GM11168 (cell line): ENCODE data around the gene CCL4L2.

Experiments used
- in situ Hi-C: fragments of 300-500 bp; cut with MboI; formaldehyde crosslinking; loops from one replicate; pipeline ENCODE4 v1.12.0; 2022; ENCODE audit warnings: low sequenced_read_pairs; ENCODE audit not compliant: unreplicated experiment

CCL4L2 gene

DNA sequence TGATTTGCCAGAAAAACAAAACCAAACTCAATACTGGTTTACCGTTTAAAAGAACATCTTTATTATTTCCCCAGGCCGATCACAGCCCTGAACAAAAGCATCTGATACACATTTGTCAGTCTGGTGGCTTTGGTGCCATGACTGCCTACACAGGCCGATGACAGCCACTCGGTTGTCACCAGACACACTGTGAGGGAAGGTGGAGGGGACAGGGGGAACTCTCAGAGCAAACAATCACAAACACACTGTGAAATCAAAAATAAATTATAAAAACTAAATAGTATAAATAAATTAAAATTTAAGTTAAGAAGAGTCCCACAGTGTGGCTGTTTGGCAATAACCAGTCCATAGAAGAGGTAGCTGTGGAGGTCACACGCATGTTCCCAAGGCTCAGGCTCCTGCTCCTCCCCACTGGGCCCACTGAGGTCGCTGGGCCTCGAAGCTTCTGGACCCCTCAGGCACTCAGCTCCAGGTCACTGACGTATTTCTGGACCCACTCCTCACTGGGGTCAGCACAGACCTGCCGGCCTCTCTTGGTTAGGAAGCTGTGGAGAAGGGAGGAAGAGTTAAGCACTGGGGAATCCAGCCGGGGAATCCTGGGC is 15.9 kb upstream of the CCL4L2 start:
- in situ Hi-C loops: loop anchor here (5.0 kb wide), 1 partner anchor 108 kb away; no protein-coding TSS in a partner anchor

DNA sequence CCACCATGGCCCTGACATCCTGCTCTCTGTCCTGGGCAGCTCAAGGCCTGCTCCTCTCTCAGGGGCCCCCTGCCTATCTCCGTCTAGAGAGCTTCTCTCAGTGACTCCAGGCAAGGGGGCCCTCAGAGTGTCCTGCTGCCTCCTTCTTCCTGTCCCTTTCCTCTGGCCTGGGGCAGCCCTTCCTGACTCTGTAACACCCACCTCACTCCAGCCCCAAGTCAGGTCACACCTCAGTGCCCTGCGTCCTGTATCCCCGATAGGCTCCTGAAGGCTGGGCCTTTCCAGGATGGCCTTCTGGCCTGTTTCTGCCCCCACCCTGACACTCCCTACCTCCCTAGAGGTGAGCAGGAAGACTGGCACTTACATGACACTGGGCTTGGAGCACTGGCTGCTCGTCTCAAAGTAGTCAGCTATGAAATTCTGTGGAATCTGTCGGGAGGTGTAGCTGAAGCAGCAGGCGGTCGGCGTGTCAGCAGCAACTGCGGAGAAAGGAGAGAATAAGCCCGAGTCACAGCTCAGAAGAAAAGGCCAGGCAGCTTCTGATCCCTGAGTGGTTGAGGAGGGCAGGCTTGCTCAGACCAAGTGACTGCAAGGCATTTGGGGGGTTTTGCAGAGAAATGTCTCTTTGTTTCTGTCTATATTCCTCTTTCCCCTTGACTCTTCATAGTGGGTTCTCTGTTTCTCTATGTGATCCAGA is 15.3 kb upstream of the CCL4L2 start:
- in situ Hi-C loops: no loop called here

DNA sequence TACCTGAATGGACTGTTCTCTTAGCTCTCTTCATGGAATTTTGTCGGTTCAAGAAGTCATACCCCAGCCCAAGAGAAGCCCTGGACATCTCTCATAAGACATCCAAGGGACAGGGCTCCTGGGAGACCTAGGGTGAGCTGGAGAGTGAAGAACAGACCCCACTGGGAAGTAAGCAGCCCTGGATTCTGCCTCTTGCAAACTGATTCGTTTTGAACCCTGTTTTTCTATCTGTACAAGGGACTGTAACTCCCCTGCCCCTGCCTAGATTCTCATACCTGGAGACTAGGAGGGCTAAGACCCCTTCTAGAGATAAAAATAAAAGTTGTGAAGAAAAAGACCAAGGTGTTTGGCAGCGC is 14.8 kb upstream of the CCL4L2 start:
- in situ Hi-C loops: no loop called here

DNA sequence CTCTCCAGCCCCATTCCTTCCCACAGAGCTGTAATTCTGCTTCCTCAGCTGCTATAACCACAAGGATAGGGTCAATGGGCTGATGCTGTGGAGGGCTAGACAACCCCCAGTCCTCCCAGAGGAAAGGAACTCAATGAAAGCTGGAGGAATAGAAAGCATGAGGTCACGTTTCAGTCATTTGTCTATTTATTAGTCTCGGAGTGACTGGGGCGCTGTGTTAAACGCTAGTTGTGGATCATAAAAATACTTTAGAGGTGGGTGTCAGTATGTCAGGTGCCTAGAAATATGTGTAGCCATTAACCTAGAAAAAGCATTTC is 13.5 kb upstream of the CCL4L2 start:
- in situ Hi-C loops: no loop called here

DNA sequence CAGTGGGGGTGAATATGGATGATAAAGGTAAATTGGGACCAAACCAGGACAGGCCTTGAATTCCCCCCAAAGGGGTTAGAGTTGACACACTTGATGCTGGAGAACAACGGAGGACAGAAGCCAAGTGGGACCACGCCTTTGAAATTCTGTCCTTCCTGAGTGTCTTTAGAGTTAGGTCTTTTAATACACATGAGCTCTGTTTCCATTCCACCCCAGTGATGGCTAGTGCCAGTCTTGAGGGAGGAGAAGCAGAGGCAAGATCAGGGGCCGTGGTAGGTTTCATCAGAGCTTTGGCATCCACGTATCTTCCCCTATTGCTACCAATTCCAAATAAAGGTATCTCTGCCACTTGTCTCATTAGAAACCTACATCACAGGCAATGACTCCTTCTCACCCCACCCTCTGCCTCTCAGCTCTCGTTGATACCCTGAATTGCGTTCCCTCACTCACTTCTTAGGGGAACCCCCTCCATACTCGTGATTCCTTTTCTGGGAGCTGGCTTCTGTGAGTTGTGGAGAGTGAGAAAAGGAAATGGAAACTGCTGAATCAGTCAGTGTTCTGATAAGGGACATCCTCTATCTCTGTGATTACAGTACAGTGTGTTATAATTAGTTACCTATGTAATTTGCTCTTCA is 11.9 kb upstream of the CCL4L2 start:
- in situ Hi-C loops: no loop called here

DNA sequence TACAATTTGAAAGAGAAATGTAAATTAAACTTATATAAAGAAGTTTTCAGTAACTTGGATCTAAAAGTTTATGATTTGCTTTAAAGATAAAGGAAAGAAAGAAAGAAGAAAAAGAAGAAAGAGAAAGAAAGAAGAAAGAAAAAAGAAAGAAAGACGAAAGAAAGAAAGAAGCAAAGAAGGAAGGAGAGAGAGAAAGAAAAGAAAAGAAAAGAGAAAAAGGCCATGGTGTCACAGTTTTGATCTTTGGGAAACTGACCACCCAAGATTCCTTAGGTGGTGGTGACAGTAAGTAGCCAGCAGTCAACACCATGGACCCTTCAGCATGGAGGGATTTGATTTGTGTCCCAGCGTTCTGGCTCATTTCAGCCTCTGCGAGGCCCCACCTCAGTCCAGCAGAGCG is 9.8 kb upstream of the CCL4L2 start:
- in situ Hi-C loops: loop anchor here (25.0 kb wide), 1 partner anchor 286 kb away; the partner anchor contains the start of gene ZNHIT3

DNA sequence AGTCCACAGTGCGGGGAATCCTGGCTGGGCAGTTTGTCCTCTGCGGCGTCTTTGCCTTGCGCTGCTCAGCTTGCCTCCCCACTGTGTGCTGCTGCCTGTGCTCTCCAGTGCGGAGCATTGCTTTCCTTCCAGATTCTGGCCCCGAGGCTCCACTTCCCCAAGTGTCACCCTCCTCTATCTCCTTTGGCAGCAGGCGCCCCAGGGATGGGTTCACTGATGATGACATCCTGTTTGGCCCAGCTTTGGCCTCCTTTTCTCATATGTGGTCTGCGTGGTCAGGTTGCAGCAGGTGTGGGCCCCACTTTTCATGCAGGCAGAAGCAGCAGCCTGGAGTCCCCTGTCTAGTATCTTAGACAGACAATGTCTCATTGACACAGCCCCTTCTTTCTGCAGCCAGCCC is 9.4 kb upstream of the CCL4L2 start:
- in situ Hi-C loops: loop anchor here (25.0 kb wide), 1 partner anchor 286 kb away; the partner anchor contains the start of gene ZNHIT3

DNA sequence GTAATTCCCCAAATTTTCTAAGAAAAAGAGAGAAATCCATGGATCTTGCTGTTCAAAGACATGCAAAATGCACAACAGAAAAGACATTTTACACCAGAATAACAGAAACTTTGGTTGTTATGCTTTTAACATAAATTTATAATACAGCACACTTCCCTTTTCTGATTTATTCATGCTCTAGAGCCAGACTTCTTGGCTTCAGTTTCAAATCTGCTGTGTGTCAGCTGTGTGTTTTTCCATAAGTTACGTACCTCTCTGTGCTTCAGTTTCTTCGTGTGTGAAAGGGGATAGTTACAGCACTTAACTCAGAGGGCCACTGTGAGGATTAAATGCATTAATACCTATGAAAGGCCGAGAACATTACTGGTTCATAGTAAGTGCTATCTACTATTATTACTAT is 7.5 kb upstream of the CCL4L2 start:
- in situ Hi-C loops: loop anchor here (25.0 kb wide), 1 partner anchor 284 kb away; the partner anchor contains the start of gene ZNHIT3

DNA sequence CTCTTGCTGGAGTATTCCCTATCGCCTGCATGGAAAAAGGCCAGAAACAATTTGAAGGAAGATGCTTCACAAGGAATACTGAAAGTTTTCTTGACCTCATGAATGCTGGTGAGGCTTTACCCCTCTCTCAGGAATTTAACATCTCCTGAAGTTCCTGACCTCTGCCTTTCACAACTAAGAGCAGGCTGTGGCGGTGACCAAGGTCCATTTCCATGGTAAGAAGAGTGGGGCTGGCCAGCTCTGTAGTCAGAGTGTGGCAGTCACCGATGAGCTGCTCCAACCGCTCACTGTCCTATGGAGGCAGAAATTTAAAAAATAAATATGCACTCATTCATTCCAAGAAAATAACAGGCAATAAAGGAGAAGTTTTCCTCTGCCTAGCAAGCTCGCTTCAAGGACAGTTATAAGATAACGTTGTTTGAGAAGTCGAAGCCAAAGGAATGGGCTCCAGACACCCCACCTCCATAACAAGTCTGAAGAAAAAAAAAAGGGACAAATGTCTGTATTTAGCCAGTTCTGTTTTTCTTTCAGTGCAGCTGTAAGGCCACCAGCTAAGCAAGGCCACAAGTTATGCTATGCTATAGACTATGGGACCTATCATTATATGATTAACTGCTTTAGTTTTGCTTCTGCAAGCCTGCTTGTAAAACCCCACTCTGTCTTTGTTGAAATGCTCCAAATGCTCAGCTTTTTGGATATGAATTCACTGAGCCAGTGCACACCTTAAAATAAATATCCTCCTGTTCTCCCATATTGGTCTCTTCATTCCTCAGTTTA is 6.0 kb upstream of the CCL4L2 start:
- in situ Hi-C loops: loop anchor here (5.0 to 25.0 kb wide), 2 partner anchors 103 to 282 kb away; partner anchors contain the start of genes CCL4 and ZNHIT3

DNA sequence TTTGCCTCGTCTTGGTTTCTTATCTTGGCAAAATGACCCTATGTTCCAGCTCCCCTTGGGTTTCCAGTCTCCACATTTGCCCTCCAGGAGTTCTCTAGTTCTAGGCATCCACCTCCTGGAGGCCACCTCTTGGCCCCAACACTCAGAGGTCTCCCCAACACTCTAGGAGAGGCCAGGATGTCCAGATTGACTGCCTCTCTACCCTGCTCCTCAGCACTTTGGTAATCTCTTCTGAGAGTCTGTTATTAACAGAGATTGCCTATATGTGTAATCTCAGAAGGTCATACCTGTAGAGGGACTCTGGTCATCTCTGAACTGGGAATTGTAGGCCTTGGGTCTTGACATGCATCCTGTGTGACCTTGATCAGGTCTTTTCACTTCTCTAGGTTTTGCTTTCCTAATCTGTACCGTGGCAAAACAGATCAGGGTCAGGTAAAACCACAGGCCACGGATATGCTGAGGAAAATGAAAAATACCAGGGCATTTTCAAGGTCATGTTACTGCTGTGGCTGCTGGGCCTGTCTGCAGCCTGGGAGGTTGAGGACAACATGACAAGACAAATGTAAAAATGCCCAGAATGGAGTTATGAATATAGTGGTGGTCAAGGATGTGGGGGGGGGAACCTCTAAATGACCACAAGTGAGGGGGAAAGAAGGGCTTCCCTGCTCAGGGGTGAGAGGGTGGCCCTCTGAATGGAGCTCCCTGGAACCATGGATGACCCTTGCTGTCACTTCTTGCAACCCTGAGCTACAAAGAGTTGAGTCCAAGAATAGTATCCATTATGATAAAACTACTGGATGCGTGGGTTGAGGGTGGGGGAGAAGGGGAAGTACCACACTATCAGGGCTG is 5.0 kb upstream of the CCL4L2 start:
- in situ Hi-C loops: loop anchor here (5.0 to 25.0 kb wide), 2 partner anchors 104 to 281 kb away; partner anchors contain the start of genes CCL4 and ZNHIT3

DNA sequence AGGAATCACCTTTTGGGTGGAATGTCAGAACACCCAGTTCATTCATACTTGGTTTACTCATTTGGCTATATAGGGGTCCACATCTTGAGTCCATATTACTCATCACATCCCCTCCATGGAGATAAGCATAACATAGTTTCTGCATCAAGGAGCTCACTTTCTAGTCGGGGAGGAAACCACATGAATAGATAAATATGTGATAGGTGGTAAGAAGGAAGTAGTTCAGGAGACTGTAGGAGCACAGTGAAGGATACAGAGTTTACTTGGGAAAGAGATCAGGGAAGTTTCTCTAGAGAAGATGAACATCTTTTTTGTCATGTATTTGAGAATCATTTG is 4.4 kb upstream of the CCL4L2 start:
- in situ Hi-C loops: loop anchor here (5.0 to 25.0 kb wide), 2 partner anchors 104 to 281 kb away; partner anchors contain the start of genes CCL4 and ZNHIT3

DNA sequence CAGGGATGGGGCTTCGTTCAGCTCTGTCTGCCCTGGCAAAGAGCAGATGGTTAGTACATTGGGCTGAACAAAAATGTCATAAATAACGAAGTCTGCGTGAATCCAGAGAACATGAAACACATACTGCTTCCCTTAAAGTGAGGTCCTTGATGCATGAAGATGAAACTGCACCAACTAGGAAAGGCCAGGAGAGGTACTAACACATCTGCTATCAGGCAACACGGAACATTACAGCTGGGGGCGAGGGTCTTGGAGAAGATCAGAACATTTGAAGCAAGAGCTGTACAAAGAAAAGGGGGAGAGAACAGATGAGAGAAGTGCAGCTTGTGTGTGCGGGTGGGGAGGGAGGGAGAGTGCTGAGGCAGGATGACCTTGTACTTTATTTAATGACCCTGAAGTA is 3.5 kb upstream of the CCL4L2 start:
- in situ Hi-C loops: loop anchor here (5.0 to 25.0 kb wide), 2 partner anchors 105 to 280 kb away; partner anchors contain the start of genes CCL4 and ZNHIT3

DNA sequence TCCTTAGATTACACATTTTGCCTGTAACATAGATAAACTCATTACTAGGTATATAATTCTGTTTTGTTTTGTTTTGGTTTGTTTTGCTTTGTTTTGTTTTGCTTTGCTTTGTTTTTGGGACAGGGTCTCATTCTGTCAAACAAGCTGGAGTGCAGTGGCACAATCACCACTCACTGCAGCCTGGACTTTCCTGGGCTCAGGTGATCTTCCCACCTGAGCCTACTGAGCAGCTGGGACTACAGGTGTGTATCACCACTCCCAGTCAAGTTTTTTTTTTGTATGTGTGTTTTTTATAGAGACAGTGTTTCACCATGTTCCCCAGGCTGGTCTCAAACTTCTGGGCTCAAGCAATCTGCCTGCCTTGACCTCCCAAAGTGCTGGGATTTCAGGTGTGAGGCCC is 1.3 kb upstream of the CCL4L2 start:
- in situ Hi-C loops: loop anchor here (5.0 to 25.0 kb wide), 2 partner anchors 107 to 278 kb away; partner anchors contain the start of genes CCL4 and ZNHIT3

DNA sequence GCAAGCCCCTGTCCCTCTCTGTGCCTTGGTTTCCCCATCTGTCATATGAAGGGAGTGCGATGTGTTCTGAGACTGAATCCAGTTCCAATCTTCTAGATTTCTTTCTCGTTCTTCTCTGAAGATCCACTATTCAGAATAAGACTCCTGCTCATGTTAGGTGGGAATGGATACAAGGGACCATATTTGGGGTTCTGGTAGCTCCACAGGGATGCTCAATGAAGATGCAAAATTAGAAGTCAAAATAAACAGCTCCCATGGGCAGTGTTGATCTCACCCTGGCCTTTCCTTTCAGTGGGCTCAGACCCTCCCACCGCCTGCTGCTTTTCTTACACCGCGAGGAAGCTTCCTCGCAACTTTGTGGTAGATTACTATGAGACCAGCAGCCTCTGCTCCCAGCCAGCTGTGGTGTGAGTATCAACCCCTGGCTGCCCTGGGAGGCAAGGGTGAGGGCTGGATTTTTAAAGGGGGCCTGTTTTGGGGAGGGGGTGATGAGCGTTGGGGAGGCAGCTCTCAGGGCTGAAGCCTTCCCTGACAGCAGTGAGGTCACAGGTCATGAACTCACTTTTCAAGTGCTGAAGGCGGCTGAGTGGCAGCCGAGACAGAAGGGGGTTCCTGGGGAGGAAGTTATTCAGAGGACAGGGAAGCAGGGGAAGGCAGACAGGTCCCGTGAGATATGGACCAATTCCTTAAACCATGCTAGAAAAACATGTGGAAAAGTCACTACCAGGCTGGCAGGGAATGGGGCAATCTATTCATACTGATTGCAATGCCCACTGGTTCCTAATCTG is 815 bp downstream of the CCL4L2 start:
- in situ Hi-C loops: loop anchor here (10.0 to 25.0 kb wide), 2 partner anchors 237 to 276 kb away; partner anchors contain the start of gene ZNHIT3

DNA sequence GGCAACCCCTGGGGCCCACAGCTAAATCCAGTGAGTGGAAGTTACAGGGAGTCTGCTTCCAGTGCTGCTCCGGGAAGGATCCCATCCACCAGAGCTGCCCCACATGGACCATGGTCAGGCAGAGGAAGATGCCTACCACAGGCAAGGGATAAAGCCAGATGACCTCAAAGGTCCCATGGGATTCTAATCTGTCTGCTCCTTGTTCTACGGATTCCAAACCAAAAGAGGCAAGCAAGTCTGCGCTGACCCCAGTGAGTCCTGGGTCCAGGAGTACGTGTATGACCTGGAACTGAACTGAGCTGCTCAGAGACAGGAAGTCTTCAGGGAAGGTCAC is 1.4 kb downstream of the CCL4L2 start:
- in situ Hi-C loops: loop anchor here (10.0 to 25.0 kb wide), 2 partner anchors 237 to 275 kb away; partner anchors contain the start of gene ZNHIT3

DNA sequence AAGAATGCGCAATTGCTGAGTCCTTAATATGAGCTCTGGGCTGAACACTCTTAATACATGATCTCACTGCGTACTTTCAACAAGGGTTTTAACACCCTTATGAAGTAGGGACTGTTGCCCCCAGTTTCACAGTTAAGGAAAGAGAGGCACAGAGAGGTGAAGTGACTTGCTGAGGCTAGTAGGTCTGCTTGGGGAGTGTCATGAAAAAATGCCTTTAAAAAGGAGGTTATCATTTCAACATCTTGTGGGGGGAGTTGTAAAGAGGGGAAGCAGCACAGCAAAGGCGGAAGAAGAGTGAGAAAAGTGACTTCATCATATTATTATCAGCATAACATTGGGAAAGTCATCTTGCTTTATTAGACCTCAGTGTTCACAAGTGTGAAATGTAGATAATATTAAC is 2.1 kb downstream of the CCL4L2 start:
- in situ Hi-C loops: loop anchor here (10.0 to 25.0 kb wide), 2 partner anchors 238 to 274 kb away; partner anchors contain the start of gene ZNHIT3

DNA sequence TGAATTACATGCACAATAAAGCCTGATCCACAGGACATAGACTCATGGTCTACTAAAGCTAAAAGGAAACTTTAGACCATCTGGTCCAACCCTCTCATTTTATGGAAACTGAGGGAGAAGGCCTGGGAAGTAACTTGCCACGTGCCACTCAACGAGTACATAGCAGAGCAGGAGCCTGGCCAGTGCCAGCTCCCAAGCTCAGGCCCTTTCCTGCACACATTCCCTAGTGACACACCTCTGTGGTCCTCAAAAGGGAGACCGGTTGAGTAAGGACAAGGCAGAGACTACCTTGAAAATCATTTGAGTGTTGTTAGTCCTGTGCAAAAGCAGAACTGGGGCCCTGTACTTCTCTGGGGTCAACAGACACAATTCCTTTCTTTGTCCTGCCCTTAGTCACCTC is 2.8 kb downstream of the CCL4L2 start:
- in situ Hi-C loops: loop anchor here (10.0 to 25.0 kb wide), 2 partner anchors 239 to 274 kb away; partner anchors contain the start of gene ZNHIT3

DNA sequence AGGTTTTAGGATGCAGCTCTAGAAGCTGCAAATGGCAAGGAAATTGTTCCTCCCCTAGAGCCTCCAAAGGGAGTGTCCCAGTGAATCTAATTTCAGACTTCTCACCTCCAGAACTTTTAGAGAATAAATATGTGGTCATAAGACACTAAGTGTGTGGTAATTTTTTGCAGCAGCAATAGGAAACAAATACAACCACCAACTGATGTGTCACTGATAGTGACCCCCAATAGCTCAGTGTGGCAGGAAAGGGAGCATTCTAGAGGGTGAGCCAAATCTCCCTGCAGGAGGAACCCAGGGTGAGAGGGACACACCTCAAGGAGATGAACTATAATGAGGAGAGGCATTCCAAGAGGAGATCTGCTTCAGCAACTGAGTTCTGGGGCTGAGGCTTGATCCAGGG is 4.1 kb downstream of the CCL4L2 start:
- in situ Hi-C loops: loop anchor here (10.0 to 25.0 kb wide), 2 partner anchors 240 to 272 kb away; partner anchors contain the start of gene ZNHIT3
